HL-60 (cell line): Measurements from ENCODE around the gene SMARCA4.

ENCODE experiments used
- DNase-seq, 2 experiments: peaks; one replicate each; pipeline ENCODE4 v3.0.0-alpha.2; 2010 to 2020; ENCODE audit warnings: low read depth in 1 of 2, low spot score in 1 of 2
- H3K27ac ChIP-seq: fragments of 250-450 bp; sonication (Bioruptor Pico); replicated peaks from 2 replicates; pipeline ENCODE4 v1.5.1; 2020; ENCODE audit warnings: mild to moderate bottlenecking, moderate library complexity
- H3K27me3 ChIP-seq: fragments of 250-450 bp; sonication (Bioruptor Pico); 2 replicates; pipeline ENCODE4 v1.5.1; 2021; ENCODE audit warnings: mild to moderate bottlenecking, moderate library complexity; ENCODE audit not compliant: insufficient read depth, poor library complexity, severe bottlenecking
- H3K4me3 ChIP-seq: replicated peaks from 2 replicates; pipeline ENCODE4 v1.5.1; 2011; ENCODE audit warnings: mild to moderate bottlenecking, control low read depth, low read length; ENCODE audit not compliant: insufficient read depth
- CTCF ChIP-seq: IDR thresholded peaks from one replicate; pipeline ENCODE4 v1.5.1; 2011; ENCODE audit warnings: low read length, control low read depth, inconsistent platforms; ENCODE audit not compliant: insufficient read depth
- GABPA ChIP-seq: IDR thresholded peaks from 2 replicates; pipeline ENCODE4 v1.6.1; 2012; ENCODE audit warnings: low read depth
- POLR2AphosphoS5 ChIP-seq: IDR thresholded peaks from 2 replicates; pipeline ENCODE4 v1.6.1; 2012; ENCODE audit warnings: low read depth
- REST ChIP-seq: IDR thresholded peaks from 2 replicates; pipeline ENCODE4 v1.6.1; 2012; ENCODE audit warnings: low read depth; ENCODE audit not compliant: insufficient replicate concordance
- SPI1 ChIP-seq: IDR thresholded peaks from 2 replicates; pipeline ENCODE4 v1.6.1; 2012; ENCODE audit warnings: low read depth, mild to moderate bottlenecking, borderline replicate concordance

SMARCA4 gene

GRCh38 chr19:11019262-11019661 is 58.4 kb downstream of the SMARCA4 start:
- no peak overlapping the region for H3K4me3 ChIP-seq
- DNase-seq, result no peak
- H3K27ac ChIP-seq, result no peak overlapping the region
- TF ChIP-seq REST, result no peak
- TF ChIP-seq SPI1, result no peak
- TF ChIP-seq POLR2AphosphoS5, result no peak
- no peak for TF ChIP-seq CTCF
- no peak for TF ChIP-seq GABPA
- H3K27me3 ChIP-seq, result no peaks in the 10 kb centered on the region

- Histone ChIP-seq H3K27me3 (no peaks in the 10 kb centered on the region), H3K27ac (no peak overlapping the region), H3K4me3 (no peak overlapping the region)
- TF ChIP-seq GABPA, result no peak
- TF ChIP-seq SPI1, result no peak
- no peak for TF ChIP-seq POLR2AphosphoS5
- TF ChIP-seq CTCF, result no peak
- no peak for TF ChIP-seq REST
- no peak for DNase-seq
These were observed 59.0 kb downstream of the SMARCA4 start for GRCh38 chr19:11019824-11020223.

- no peaks in the 10 kb centered on the region for H3K27me3 ChIP-seq
- H3K4me3 ChIP-seq, result no peak overlapping the region
- no peak overlapping the region for H3K27ac ChIP-seq
- no peak for DNase-seq
- TF ChIP-seq REST (no peak), SPI1 (no peak), CTCF (no peak), GABPA (no peak), POLR2AphosphoS5 (no peak)
These were observed 59.6 kb downstream of the SMARCA4 start for GRCh38 chr19:11020423-11020822.
